Loucy (cell line): ENCODE measurements around the gene USP4.
"Not testable (repeated sequence)": the region's sequence is repeated elsewhere in the genome, so short reads cannot be mapped to it uniquely, and the experiment has no call there.

Source experiments
- H2AFZ ChIP-seq: fragments of 200-600 bp; sonication (generic); 2 replicates; pipeline ENCODE4 v1.6.0; 2016; ENCODE audit warnings: antibody characterized with exemption, mild to moderate bottlenecking, low read length, moderate library complexity
- H3F3A ChIP-seq: fragments of 200-600 bp; 2 replicates; pipeline ENCODE4 v1.6.0; 2016; ENCODE audit warnings: antibody characterized with exemption, low read depth, mild to moderate bottlenecking
- H3K27me3 ChIP-seq: fragments of 200-600 bp; sonication (generic); 2 replicates; pipeline ENCODE4 v1.6.1; 2014; ENCODE audit warnings: low read length, mild to moderate bottlenecking; ENCODE audit not compliant: insufficient read depth, poor library complexity, severe bottlenecking
- H3K36me3 ChIP-seq: fragments of 200-600 bp; sonication (generic); 2 replicates; pipeline ENCODE4 v1.6.1; 2016; ENCODE audit warnings: low read length; ENCODE audit not compliant: insufficient read depth
- H3K4me1 ChIP-seq: fragments of 200-600 bp; sonication (generic); 2 replicates; pipeline ENCODE4 v1.5.1; 2014; ENCODE audit warnings: low read length, mild to moderate bottlenecking; ENCODE audit not compliant: insufficient read depth, poor library complexity, severe bottlenecking
- H3K4me2 ChIP-seq: fragments of 200-600 bp; sonication (generic); 2 replicates; pipeline ENCODE4 v1.6.0; 2014; ENCODE audit warnings: antibody characterized with exemption, low read length, low read depth, mild to moderate bottlenecking; ENCODE audit not compliant: poor library complexity, severe bottlenecking
- H3K4me3 ChIP-seq: fragments of 200-600 bp; sonication (generic); 2 replicates; pipeline ENCODE4 v1.5.1; 2014; ENCODE audit warnings: low read length, mild to moderate bottlenecking, mixed read lengths; ENCODE audit not compliant: poor library complexity, severe bottlenecking
- H3K79me2 ChIP-seq: fragments of 200-600 bp; sonication (generic); 2 replicates; pipeline ENCODE4 v1.6.1; 2014; ENCODE audit warnings: low read length; ENCODE audit not compliant: insufficient read depth
- H3K9ac ChIP-seq: fragments of 200-600 bp; sonication (generic); 2 replicates; pipeline ENCODE4 v1.6.0; 2014; ENCODE audit warnings: mild to moderate bottlenecking, low read depth, low read length, moderate library complexity; ENCODE audit not compliant: poor library complexity, severe bottlenecking
- H3K9me2 ChIP-seq: fragments of 200-600 bp; sonication (generic); replicated peaks from 2 replicates; pipeline ENCODE4 v1.6.1; 2016; ENCODE audit warnings: low read depth, low read length, mixed read lengths
- H3K9me3 ChIP-seq: fragments of 200-600 bp; sonication (generic); 2 replicates; pipeline ENCODE4 v1.6.1; 2014; ENCODE audit warnings: mild to moderate bottlenecking, antibody characterized with exemption, low read length, low read depth; ENCODE audit not compliant: insufficient read depth
- H4K20me1 ChIP-seq: fragments of 200-600 bp; sonication (generic); 2 replicates; pipeline ENCODE4 v1.6.0; 2014; ENCODE audit warnings: antibody characterized with exemption, low read length, mild to moderate bottlenecking; ENCODE audit not compliant: insufficient read depth, poor library complexity, severe bottlenecking
- EZH2phosphoT487 ChIP-seq: fragments of 200-600 bp; IDR thresholded peaks from 2 replicates; pipeline ENCODE4 v1.6.1; 2018; ENCODE audit warnings: antibody characterized with exemption, mild to moderate bottlenecking, moderate library complexity, borderline replicate concordance
- TF ChIP-seq, protein P1 (sequence below): fragments of 200-600 bp; sonication (generic); conservative IDR thresholded peaks from 2 replicates; pipeline ENCODE4 v1.5.1; 2014; ENCODE audit warnings: mild to moderate bottlenecking, antibody characterized with exemption, low read length

USP4 gene

DNA sequence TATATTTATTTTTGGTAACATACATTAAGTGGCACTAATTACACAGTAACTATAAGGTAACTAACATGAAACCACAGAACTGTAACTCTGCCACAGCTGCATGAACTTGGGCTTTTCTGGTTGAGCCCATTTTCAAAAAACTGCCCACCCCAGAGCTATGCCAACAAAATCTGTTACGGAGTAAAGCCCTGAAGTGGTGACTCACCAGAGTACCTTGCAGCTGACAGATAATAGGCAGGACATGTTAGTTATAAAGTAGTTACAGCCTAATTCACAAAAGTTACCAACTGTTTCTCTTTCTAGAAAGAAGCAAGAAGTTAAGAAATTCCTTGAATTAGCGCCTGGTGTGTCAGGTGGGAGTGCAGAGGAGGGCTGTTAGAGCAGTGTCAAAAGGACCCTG, 19.8 kb upstream of the USP4 start:
- Histone ChIP-seq H4K20me1 (no peaks in the 10 kb centered on the region), H2AFZ (no peak overlapping the region), H3K36me3 (peaks cover 67% of the 10 kb centered on the region), H3K9ac (no peak overlapping the region), H3K4me1 (peaks cover 7% of the 10 kb centered on the region), H3K79me2 (peaks cover 9% of the 10 kb centered on the region; the same call in 1 of the 2 replicates), H3K27me3 (no peaks in the 10 kb centered on the region), H3F3A (peaks cover 6% of the 10 kb centered on the region; the same call in 1 of the 2 replicates), H3K9me3 (no peaks in the 10 kb centered on the region), H3K4me2 (no peak overlapping the region), H3K9me2 (no peaks in the 10 kb centered on the region), H3K4me3 (no peak overlapping the region)
- TF ChIP-seq, protein P1, sequence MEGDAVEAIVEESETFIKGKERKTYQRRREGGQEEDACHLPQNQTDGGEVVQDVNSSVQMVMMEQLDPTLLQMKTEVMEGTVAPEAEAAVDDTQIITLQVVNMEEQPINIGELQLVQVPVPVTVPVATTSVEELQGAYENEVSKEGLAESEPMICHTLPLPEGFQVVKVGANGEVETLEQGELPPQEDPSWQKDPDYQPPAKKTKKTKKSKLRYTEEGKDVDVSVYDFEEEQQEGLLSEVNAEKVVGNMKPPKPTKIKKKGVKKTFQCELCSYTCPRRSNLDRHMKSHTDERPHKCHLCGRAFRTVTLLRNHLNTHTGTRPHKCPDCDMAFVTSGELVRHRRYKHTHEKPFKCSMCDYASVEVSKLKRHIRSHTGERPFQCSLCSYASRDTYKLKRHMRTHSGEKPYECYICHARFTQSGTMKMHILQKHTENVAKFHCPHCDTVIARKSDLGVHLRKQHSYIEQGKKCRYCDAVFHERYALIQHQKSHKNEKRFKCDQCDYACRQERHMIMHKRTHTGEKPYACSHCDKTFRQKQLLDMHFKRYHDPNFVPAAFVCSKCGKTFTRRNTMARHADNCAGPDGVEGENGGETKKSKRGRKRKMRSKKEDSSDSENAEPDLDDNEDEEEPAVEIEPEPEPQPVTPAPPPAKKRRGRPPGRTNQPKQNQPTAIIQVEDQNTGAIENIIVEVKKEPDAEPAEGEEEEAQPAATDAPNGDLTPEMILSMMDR, result no peak
- no peak for TF ChIP-seq EZH2phosphoT487

- H3K9ac ChIP-seq, result peak overlapping the region; percentile 81
- peak overlapping the region; percentile 75 for H3K4me3 ChIP-seq
- H3F3A ChIP-seq, result peaks cover 6% of the 10 kb centered on the region; the same call in 1 of the 2 replicates
- H3K4me1 ChIP-seq, result peaks cover 7% of the 10 kb centered on the region
- peaks cover 63% of the 10 kb centered on the region for H3K36me3 ChIP-seq
- H4K20me1 ChIP-seq, result no peaks in the 10 kb centered on the region
- TF ChIP-seq, protein P1, result no peak
- no peak for TF ChIP-seq EZH2phosphoT487
- no peaks in the 10 kb centered on the region for H3K27me3 ChIP-seq
- H3K9me2 ChIP-seq, result no peaks in the 10 kb centered on the region
- H2AFZ ChIP-seq, result no peak overlapping the region
- H3K9me3 ChIP-seq, result no peaks in the 10 kb centered on the region
- H3K79me2 ChIP-seq, result peaks cover 9% of the 10 kb centered on the region; the same call in 1 of the 2 replicates
- H3K4me2 ChIP-seq, result peak overlapping the region; percentile 55
These were observed 19.0 kb upstream of the USP4 start for GRCh38 chr3:49358884-49359225.

- Histone ChIP-seq H3K36me3 (peaks cover 58% of the 10 kb centered on the region), H3K4me1 (peaks cover 7% of the 10 kb centered on the region)
These were observed 18.5 kb upstream of the USP4 start, which contains the start of gene GPX1 for GRCh38 chr3:49358217-49358883. GPX1 (minus strand) TSS chr3:49358353; CDS start chr3:49358278, 75 bp downstream.

GRCh38 chr3:49357443-49358216, 17.8 kb upstream of the USP4 start:
- H3K4me1 ChIP-seq, H3K27me3 ChIP-seq, H3K9me3 ChIP-seq, H3F3A ChIP-seq, H4K20me1 ChIP-seq, H3K9me2 ChIP-seq, H3K79me2 ChIP-seq: not testable (repeated sequence)
- H2AFZ ChIP-seq, result peak overlapping the region; percentile 63; the same call in 1 of the 2 replicates
- H3K9ac ChIP-seq, result peak overlapping the region; percentile 81
- peak overlapping the region; percentile 75 for H3K4me3 ChIP-seq
- peak overlapping the region; percentile 69 for H3K4me2 ChIP-seq
- peaks cover 51% of the 10 kb centered on the region for H3K36me3 ChIP-seq

More at GRCh38 chr3:49358217-49358883, 18.5 kb upstream of the USP4 start, which contains the start of gene GPX1:
- H3K27me3 ChIP-seq, result no peaks in the 10 kb centered on the region
- peak within 1 kb of the TSS; percentile 69 for H3K4me2 ChIP-seq
- no peaks in the 10 kb centered on the region for H3K9me3 ChIP-seq
- H3F3A ChIP-seq, result peaks cover 6% of the 10 kb centered on the region; the same call in 1 of the 2 replicates
- H3K79me2 ChIP-seq, result peaks cover 9% of the 10 kb centered on the region; the same call in 1 of the 2 replicates
- TF ChIP-seq, protein P1, result no peak
- no peak for TF ChIP-seq EZH2phosphoT487
- H2AFZ ChIP-seq, result peak within 1 kb of the TSS; percentile 63; the same call in 1 of the 2 replicates
- peak within 1 kb of the TSS; percentile 75 for H3K4me3 ChIP-seq
- H3K9me2 ChIP-seq, result no peaks in the 10 kb centered on the region
- H4K20me1 ChIP-seq, result no peaks in the 10 kb centered on the region
- peak within 1 kb of the TSS; percentile 81 for H3K9ac ChIP-seq

- H3F3A ChIP-seq, H3K4me1 ChIP-seq, H3K9me2 ChIP-seq, H4K20me1 ChIP-seq, H3K79me2 ChIP-seq, H2AFZ ChIP-seq, H3K27me3 ChIP-seq, H3K9me3 ChIP-seq: not testable (repeated sequence)
- Histone ChIP-seq H3K36me3 (peaks cover 45% of the 10 kb centered on the region), H3K4me3 (peak overlapping the region; percentile 75), H3K4me2 (peak overlapping the region; percentile 69), H3K9ac (peak overlapping the region; percentile 81)
These were observed 17.2 kb upstream of the USP4 start for GRCh38 chr3:49357095-49357442.
